C1 segment of cervical spinal cord (tissue), 14 donors: ENCODE data around the gene NEK6.

Experiments used
- DNase-seq, 14 donors: peaks; one replicate each; lab custom pipeline; 2025; lab: John Stamatoyannopoulos, UW

The NEK6 gene

GRCh38 chr9:124257844-124258606 is at the start of gene NEK6:
Gene NEK6, plus strand, starts transcription at chr9:124257949. Its CDS starts 44,016 bp downstream, at chr9:124301965.
- peak in 3 of 14 donors; percentile 34 to 60 (median 49) for DNase-seq

- DNase-seq = no peak
Measured at GRCh38 chr9:124208571-124208970, 49.2 kb upstream of the NEK6 start.

- DNase-seq = no peak
Measured at GRCh38 chr9:124209279-124209678, 48.5 kb upstream of the NEK6 start.

GRCh38 chr9:124209774-124210173 is 48.0 kb upstream of the NEK6 start:
- no peak for DNase-seq

GRCh38 chr9:124210697-124211096 is 47.1 kb upstream of the NEK6 start:
- DNase-seq = no peak

GRCh38 chr9:124212381-124213050 is 45.2 kb upstream of the NEK6 start:
- DNase-seq = no peak

GRCh38 chr9:124213396-124213795 is 44.4 kb upstream of the NEK6 start:
- no peak for DNase-seq

GRCh38 chr9:124214116-124214515 is 43.6 kb upstream of the NEK6 start:
- no peak for DNase-seq

GRCh38 chr9:124214596-124215367 is 43.0 kb upstream of the NEK6 start:
- no peak for DNase-seq

- no peak for DNase-seq
Measured at GRCh38 chr9:124215368-124215910, 42.3 kb upstream of the NEK6 start.

GRCh38 chr9:124215956-124216355 is 41.8 kb upstream of the NEK6 start:
- DNase-seq = no peak

GRCh38 chr9:124216474-124217176 is 41.1 kb upstream of the NEK6 start:
- DNase-seq = peak in 3 of 14 donors; percentile 39 to 50 (median 44)

GRCh38 chr9:124217836-124218437 is 39.8 kb upstream of the NEK6 start:
- no peak for DNase-seq

GRCh38 chr9:124218438-124218982 is 39.2 kb upstream of the NEK6 start:
- peak in 9 of 14 donors; percentile 11 to 60 (median 29) for DNase-seq

- DNase-seq = no peak
Measured at GRCh38 chr9:124218987-124219461, 38.7 kb upstream of the NEK6 start.

GRCh38 chr9:124220946-124221451 is 36.8 kb upstream of the NEK6 start:
- DNase-seq = peak in 1 of 14 donors; percentile 36

GRCh38 chr9:124221676-124222075 is 36.1 kb upstream of the NEK6 start:
- DNase-seq = no peak

GRCh38 chr9:124222109-124222508 is 35.6 kb upstream of the NEK6 start:
- no peak for DNase-seq

- peak in 9 of 14 donors; percentile 24 to 76 (median 46) for DNase-seq
Measured at GRCh38 chr9:124222918-124223720, 34.6 kb upstream of the NEK6 start.
